HCT116 (cell line): ENCODE results near the gene SYNRG.

Experiments
- CTCF ChIP-seq, 3 experiments: fragments of 200-600 bp in 1 of 3; sonication (generic) in 1 of 3; IDR thresholded peaks in 2 of 3; conservative IDR thresholded peaks in 1 of 3; 2 replicates each; pipeline ENCODE4 v1.5.1; 2012 to 2017; ENCODE audit warnings: low read depth in 2 of 3, low read length in 2 of 3, antibody characterized with exemption in 1 of 3, borderline replicate concordance in 1 of 3, control low read depth in 1 of 3, mild to moderate bottlenecking in 1 of 3, mixed read lengths in 1 of 3, mixed run types in 1 of 3, moderate library complexity in 1 of 3; ENCODE audit not compliant: insufficient read depth in 1 of 3
- MAX ChIP-seq: IDR thresholded peaks from 2 replicates; pipeline ENCODE4 v1.6.1; 2012
- POLR2A ChIP-seq: IDR thresholded peaks from 2 replicates; pipeline ENCODE4 v1.7.0; 2011; ENCODE audit warnings: borderline replicate concordance; ENCODE audit not compliant: insufficient read depth, insufficient read length; ENCODE audit errors: extremely low read depth
- SIN3A ChIP-seq: IDR thresholded peaks from 2 replicates; pipeline ENCODE4 v1.6.1; 2012; ENCODE audit warnings: low read depth
- SP1 ChIP-seq: IDR thresholded peaks from 2 replicates; pipeline ENCODE4 v1.6.1; 2012; ENCODE audit warnings: low read depth
- ZBTB33 ChIP-seq: IDR thresholded peaks from 2 replicates; pipeline ENCODE4 v1.6.1; 2011; ENCODE audit warnings: mild to moderate bottlenecking, low read length, moderate library complexity; ENCODE audit not compliant: insufficient replicate concordance; ENCODE audit errors: extremely low read depth

DNA sequence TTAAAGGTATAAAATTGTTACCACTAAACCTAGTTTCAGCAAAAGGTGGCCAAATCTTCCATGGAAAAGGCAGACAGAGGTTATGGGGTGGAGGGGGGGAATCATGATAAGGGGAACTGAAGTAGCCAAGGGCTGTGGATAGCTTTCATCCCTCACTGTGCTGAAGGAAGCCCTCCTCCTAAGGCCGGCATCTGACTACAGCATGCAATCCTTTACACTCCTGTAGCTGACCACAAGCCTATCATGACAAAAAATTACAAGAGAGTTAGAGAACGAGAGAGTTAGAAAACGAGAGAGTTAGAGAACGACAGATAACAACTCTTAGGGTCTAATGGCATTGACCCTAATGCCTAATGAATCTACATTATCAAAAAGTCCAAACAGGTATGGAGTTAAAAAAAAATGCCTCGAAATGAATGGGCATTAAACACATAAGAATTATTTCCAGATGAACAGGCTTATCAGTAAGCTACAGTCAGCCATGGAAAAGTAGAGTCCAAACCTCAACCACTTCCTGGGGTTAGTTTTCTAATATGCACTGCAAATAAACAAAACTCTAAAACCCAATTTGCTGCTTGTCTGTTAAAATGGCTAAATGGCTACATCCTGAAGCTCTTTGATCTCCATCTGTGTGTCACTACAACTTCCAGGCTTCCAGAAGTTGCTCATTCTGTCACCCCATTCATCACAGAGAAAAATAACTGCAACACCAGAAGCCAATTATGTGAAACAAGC is 89.8 kb downstream of the SYNRG start:
- no peak for TF ChIP-seq POLR2A
- no peak for TF ChIP-seq MAX
- no peak for TF ChIP-seq CTCF (IDR thresholded peaks at IDR 0.05 in 2 of 3, conservative IDR thresholded peaks at IDR 0.05 in 1 of 3; ENCODE audit: borderline replicate concordance in 1 of 3, insufficient read depth in 1 of 3, low read depth in 2 of 3, low read length in 2 of 3)
- no peak for TF ChIP-seq SP1
- no peak for TF ChIP-seq ZBTB33
- no peak for TF ChIP-seq SIN3A
